B cell (primary cell): ENCODE data around the gene TENM3. TPM values are rescaled to one million over a fixed set of nuclear protein-coding genes. Genes with fewer than 3 reads are reported as not detected.

ENCODE experiments used
- ATAC-seq: fragments of 200-7000 bp; cut with Tn5 transposase; one replicate; pipeline ENCODE4 v1.10.0; 2021; ENCODE audit warnings: low read depth, mild to moderate bottlenecking, moderate number of reproducible peaks, moderate library complexity
- CTCF ChIA-PET: fragments of 350-600 bp; sonication (Branson Sonifier 250); formaldehyde crosslinking; loops from one replicate; lab custom pipeline; 2021; ENCODE audit warnings: antibody characterized with exemption, inconsistent platforms; lab: Charles Lee
- POLR2A ChIA-PET: fragments of 350-600 bp; sonication (Branson Sonifier 250); formaldehyde crosslinking; loops from one replicate; lab custom pipeline; 2021; ENCODE audit warnings: antibody characterized with exemption; lab: Charles Lee
- DNase-seq: peaks from one replicate; pipeline ENCODE4 v3.0.0; 2013
- H2AFZ ChIP-seq: 2 replicates; pipeline ENCODE4 v1.6.1; 2012; ENCODE audit warnings: mild to moderate bottlenecking, low read depth, low read length; ENCODE audit not compliant: insufficient read depth, poor library complexity, severe bottlenecking
- H3K27ac ChIP-seq, 2 donors: 1 replicate in 1 of 2; 2 replicates in 1 of 2; pipeline ENCODE4 v1.5.1; 2012 to 2013; ENCODE audit warnings: low read length in 2 of 2, mild to moderate bottlenecking in 2 of 2, moderate library complexity in 1 of 2
- H3K27me3 ChIP-seq, 4 experiments: fragments of 200-600 bp in 1 of 4; sonication (generic) in 1 of 4; replicated peaks in 1 of 4; 1 replicate in 2 of 4; 2 replicates in 2 of 4; pipeline versions ENCODE4 v1.6.1 to v1.7.0; 2013 to 2016; ENCODE audit warnings: low read length in 3 of 4, mild to moderate bottlenecking in 2 of 4, mixed read lengths in 1 of 4, moderate library complexity in 1 of 4; ENCODE audit not compliant: insufficient read depth in 4 of 4, control insufficient read depth in 3 of 4; ENCODE audit errors: control extremely low read depth in 1 of 4
- H3K36me3 ChIP-seq, 2 experiments: replicated peaks in 1 of 2; 1 replicate in 1 of 2; 2 replicates in 1 of 2; pipeline versions ENCODE4 v1.6.1 to v1.7.1; 2013; ENCODE audit warnings: low read length in 1 of 2; ENCODE audit not compliant: insufficient read depth in 2 of 2, control insufficient read depth in 1 of 2; ENCODE audit errors: control extremely low read depth in 1 of 2, extremely low read depth in 1 of 2
- H3K4me1 ChIP-seq, 2 donors: fragments of 200-600 bp in 1 of 2; sonication (generic) in 1 of 2; 1 replicate in 1 of 2; 2 replicates in 1 of 2; pipeline versions ENCODE4 v1.5.1 to v1.6.1; 2013 to 2017; ENCODE audit warnings: low read length in 2 of 2; ENCODE audit not compliant: control insufficient read depth in 2 of 2, insufficient read depth in 2 of 2
- H3K4me2 ChIP-seq: replicated peaks from 2 replicates; pipeline ENCODE3; 2012; ENCODE audit warnings: mild to moderate bottlenecking, low read depth, low read length; ENCODE audit not compliant: poor library complexity, severe bottlenecking
- H3K4me3 ChIP-seq, 5 experiments: fragments of 200-600 bp in 1 of 5; sonication (generic) in 1 of 5; 1 replicate in 3 of 5; 2 replicates in 2 of 5; pipeline versions ENCODE4 v1.5.1 to v1.7.0; 2011 to 2016; ENCODE audit warnings: low read length in 4 of 5, mild to moderate bottlenecking in 4 of 5, low read depth in 2 of 5, control low read depth in 1 of 5, moderate library complexity in 1 of 5; ENCODE audit not compliant: insufficient read depth in 1 of 5; ENCODE audit errors: control extremely low read depth in 1 of 5, extremely low read depth in 1 of 5
- H3K79me2 ChIP-seq: fragments of 200-600 bp; sonication (generic); one replicate; pipeline ENCODE4 v1.6.0; 2016; ENCODE audit warnings: low read length; ENCODE audit not compliant: control insufficient read depth, insufficient read depth
- H3K9ac ChIP-seq: fragments of 200-600 bp; sonication (generic); 2 replicates; pipeline ENCODE4 v1.6.1; 2017; ENCODE audit warnings: mild to moderate bottlenecking, low read length, moderate library complexity
- H3K9me3 ChIP-seq, 3 donors: one replicate each; pipeline versions ENCODE4 v1.6.1 to v1.7.1; 2013; ENCODE audit warnings: low read length in 2 of 3; ENCODE audit not compliant: control insufficient read depth in 2 of 3, insufficient read depth in 1 of 3; ENCODE audit errors: control extremely low read depth in 1 of 3
- H4K20me1 ChIP-seq: 2 replicates; pipeline ENCODE4 v1.6.0; 2012; ENCODE audit warnings: mild to moderate bottlenecking, low read length; ENCODE audit not compliant: insufficient read depth, control insufficient read depth, poor library complexity, severe bottlenecking
- H3K27ac Mint-ChIP-seq: one replicate; pipeline ENCODE4 v1.8.0; 2021; ENCODE audit warnings: mixed read lengths
- H3K27me3 Mint-ChIP-seq: one replicate; pipeline ENCODE4 v1.8.0; 2021; ENCODE audit warnings: mixed read lengths
- H3K4me1 Mint-ChIP-seq: one replicate; pipeline ENCODE4 v1.8.0; 2021; ENCODE audit warnings: mixed read lengths
- H3K4me3 Mint-ChIP-seq: one replicate; pipeline ENCODE4 v1.8.0; 2021; ENCODE audit warnings: mixed read lengths
- H3K9me3 Mint-ChIP-seq: one replicate; pipeline ENCODE4 v1.8.0; 2022; ENCODE audit warnings: mixed read lengths; ENCODE audit not compliant: insufficient read depth
- EZH2 ChIP-seq: IDR thresholded peaks from 2 replicates; pipeline ENCODE4 v1.6.1; 2012; ENCODE audit warnings: borderline replicate concordance, low read depth, mild to moderate bottlenecking, moderate library complexity, low read length; ENCODE audit not compliant: insufficient read depth, poor library complexity, severe bottlenecking
- WGBS: methylation state at CpG from one replicate; pipeline ENCODE4 v1.1.5; 2013; ENCODE audit warnings: missing lambda C conversion rate; ENCODE audit not compliant: insufficient coverage; 5-methylcytosine and 5-hydroxymethylcytosine counted together
- intact Hi-C: fragments of 100-400 bp; cut with micrococcal nuclease; formaldehyde crosslinking; loops from one replicate; pipeline ENCODE4 v1.10.0; 2022
- polyA plus RNA-seq: library from polyadenylated mRNA; depleted of rRNA; stranded (reverse); fragments of >200 nt; gene quantifications from 2 replicates; pipeline ENCODE4 v1.2.3, GENCODE V29; 2012
- total RNA-seq, 2 donors: library from RNA; stranded (reverse); fragments of 120-200 nt in 1 of 2; gene quantifications; 1 replicate in 1 of 2; 2 replicates in 1 of 2; pipeline versions ENCODE4 v1.2.3 to v1.2.4, GENCODE V29; 2013 to 2022
- TF ChIP-seq, protein P1 (sequence below): fragments of 200-600 bp; IDR thresholded peaks from one replicate; pipeline ENCODE4 v1.8.0; 2022; ENCODE audit warnings: antibody characterized with exemption, mild to moderate bottlenecking

TENM3 gene
- total and polyA plus RNA-seq, 2 donors (not counting 1 experiment from before 2014, with no cell fraction given): not detected

DNA sequence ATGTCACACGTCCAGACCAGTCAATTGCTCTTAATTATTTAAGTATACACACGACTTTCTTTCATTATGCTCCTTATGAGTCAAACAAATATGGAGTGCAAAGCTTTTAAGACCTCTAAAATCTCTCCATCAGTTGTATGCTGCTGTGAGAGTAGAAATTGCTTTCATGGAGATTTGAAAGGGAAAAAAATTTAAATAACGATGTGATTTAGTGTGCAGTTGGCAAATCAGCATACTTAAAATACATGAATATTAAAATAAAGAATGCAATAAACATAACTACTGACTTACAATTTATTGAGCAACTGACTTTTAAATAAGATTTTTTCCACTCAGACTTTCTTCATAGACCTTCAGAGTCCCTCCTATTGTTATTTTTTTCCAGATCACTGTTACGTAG lies 9.0 kb downstream of the TENM3 start:
- CTCF ChIA-PET: no interaction called here
- Histone ChIP-seq H3K4me3 (no peak overlapping the region), H3K36me3 (no peaks in the 10 kb centered on the region), H4K20me1 (no peaks in the 10 kb centered on the region), H3K9ac (no peak overlapping the region), H3K4me2 (no peak overlapping the region), H3K79me2 (no peaks in the 10 kb centered on the region), H3K9me3 (no peaks in the 10 kb centered on the region), H3K27ac (no peak overlapping the region), H3K4me1 (no peaks in the 10 kb centered on the region), H3K27me3 (no peaks in the 10 kb centered on the region), H2AFZ (no peak overlapping the region)
- H3K9me3 Mint-ChIP-seq: peaks cover under 1% of the 10 kb centered on the region
- no CpG with 5 or more reads among the region's 4 CpGs for WGBS
- ATAC-seq (no peak), DNase-seq (no peak)
- POLR2A ChIA-PET: no interaction called here
- H3K4me1 Mint-ChIP-seq: no peaks in the 10 kb centered on the region
- H3K4me3 Mint-ChIP-seq: no peak overlapping the region
- intact Hi-C loops: no loop called here
- no peaks in the 10 kb centered on the region for H3K27me3 Mint-ChIP-seq
- TF ChIP-seq, protein P1, sequence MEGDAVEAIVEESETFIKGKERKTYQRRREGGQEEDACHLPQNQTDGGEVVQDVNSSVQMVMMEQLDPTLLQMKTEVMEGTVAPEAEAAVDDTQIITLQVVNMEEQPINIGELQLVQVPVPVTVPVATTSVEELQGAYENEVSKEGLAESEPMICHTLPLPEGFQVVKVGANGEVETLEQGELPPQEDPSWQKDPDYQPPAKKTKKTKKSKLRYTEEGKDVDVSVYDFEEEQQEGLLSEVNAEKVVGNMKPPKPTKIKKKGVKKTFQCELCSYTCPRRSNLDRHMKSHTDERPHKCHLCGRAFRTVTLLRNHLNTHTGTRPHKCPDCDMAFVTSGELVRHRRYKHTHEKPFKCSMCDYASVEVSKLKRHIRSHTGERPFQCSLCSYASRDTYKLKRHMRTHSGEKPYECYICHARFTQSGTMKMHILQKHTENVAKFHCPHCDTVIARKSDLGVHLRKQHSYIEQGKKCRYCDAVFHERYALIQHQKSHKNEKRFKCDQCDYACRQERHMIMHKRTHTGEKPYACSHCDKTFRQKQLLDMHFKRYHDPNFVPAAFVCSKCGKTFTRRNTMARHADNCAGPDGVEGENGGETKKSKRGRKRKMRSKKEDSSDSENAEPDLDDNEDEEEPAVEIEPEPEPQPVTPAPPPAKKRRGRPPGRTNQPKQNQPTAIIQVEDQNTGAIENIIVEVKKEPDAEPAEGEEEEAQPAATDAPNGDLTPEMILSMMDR: no peak
- TF ChIP-seq EZH2: no peak
- no peak overlapping the region for H3K27ac Mint-ChIP-seq

DNA sequence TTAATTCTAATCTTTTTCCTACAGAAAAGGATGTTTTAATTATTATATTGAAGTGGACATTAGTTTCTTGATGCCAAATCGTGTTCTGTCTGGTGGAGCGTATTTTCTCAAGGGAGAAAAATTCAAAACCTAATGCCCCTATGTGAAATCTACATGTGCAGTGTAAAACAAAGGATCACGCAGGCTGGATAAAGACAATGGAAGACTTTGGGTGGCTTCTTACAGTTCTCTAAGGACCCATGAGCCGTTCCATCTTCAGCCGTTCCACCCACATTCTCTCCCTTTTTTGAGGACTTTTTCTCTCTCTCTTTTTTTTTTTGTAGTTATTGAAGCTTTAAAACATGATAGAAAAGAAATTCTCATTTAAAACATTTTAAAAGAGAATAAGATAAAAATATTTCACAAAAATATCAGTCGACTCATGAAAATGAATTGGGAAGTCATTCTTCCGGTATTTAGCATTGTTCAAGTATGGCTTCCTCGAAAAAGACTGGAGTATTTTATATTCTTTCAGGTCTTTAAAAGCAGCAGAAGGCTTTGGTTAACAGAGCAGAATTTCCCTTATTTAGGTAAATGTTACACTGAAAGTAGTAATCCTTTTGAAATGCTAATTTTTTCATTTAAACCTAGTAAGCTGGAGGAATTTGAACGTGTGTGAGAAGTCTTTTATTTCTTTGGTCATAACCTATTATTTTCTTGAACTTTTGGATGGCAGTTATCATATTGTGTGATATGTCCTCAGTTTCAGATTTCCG lies 11.0 kb downstream of the TENM3 start:
- Histone ChIP-seq H3K4me2 (no peak overlapping the region), H3K79me2 (no peaks in the 10 kb centered on the region), H3K4me3 (no peak overlapping the region), H2AFZ (no peak overlapping the region), H3K27me3 (no peaks in the 10 kb centered on the region), H3K4me1 (no peaks in the 10 kb centered on the region), H3K36me3 (no peaks in the 10 kb centered on the region), H3K9ac (no peak overlapping the region), H4K20me1 (no peaks in the 10 kb centered on the region), H3K27ac (no peak overlapping the region), H3K9me3 (no peaks in the 10 kb centered on the region)
- no peak for DNase-seq
- ChIA-PET POLR2A (no interaction called here), CTCF (no interaction called here)
- no peak for ATAC-seq
- Mint-ChIP-seq H3K4me3 (no peak overlapping the region), H3K27ac (no peak overlapping the region), H3K9me3 (peaks cover 4% of the 10 kb centered on the region), H3K27me3 (no peaks in the 10 kb centered on the region), H3K4me1 (no peaks in the 10 kb centered on the region)
- 80% methylated on average over 1 of the region's 10 CpGs for WGBS
- TF ChIP-seq, protein P1: no peak
- TF ChIP-seq EZH2: no peak
- intact Hi-C loops: no loop called here
